Cerebellar cortex (tissue), 1 donor: ENCODE results near the gene FCGR1A.
"Not testable (repeated sequence)": the region's sequence is repeated elsewhere in the genome, so short reads cannot be mapped to it uniquely, and the experiment has no call there.

Source experiments
- DNase-seq: peaks from one replicate; pipeline ENCODE4 v3.0.0-alpha.2; 2015; ENCODE audit warnings: low spot score

The FCGR1A gene

GRCh38 chr1:149832316-149833126 is 50.0 kb downstream of the FCGR1A start:
- not testable (repeated sequence) for DNase-seq

- not testable (repeated sequence) for DNase-seq
These were observed 50.6 kb downstream of the FCGR1A start for GRCh38 chr1:149833144-149833543.

GRCh38 chr1:149841149-149841548 is 58.7 kb downstream of the FCGR1A start:
- DNase-seq, result not testable (repeated sequence)
